ENCODE results near the gene OSTN. TPM values are rescaled to one million over a fixed set of nuclear protein-coding genes. Genes with fewer than 3 reads are reported as not detected.

OSTN gene
- total and polyA plus RNA-seq, 2 of the 13 experiments (the other 11 are each of a cell fraction or from before 2014, with no cell fraction given) = not detected

- no peak for FAIRE-seq
These were observed 11.0 kb downstream of the OSTN start for GRCh38 chr3:191210032-191210431.

DNA sequence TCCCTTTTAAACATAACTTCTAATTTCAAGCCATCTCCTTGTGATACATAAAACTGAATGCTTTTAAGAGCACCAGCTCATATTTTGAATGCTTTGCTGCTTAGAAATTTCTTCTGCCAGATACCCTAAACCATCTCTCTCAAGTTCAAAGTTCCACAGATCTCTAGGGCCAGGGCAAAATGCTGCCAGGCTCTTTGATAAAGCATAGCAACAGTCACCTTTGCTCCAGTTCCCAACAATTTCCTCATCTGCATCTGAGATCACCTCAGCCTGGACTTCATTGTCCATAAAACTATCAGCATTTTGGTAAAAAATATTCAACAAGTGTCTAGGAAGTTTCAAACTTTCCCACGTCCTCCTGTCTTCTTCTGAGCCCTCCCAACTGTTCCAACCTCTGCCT, 17.5 kb downstream of the OSTN start:
- no TSS peak for BruUV-seq (replicated peaks)
- no peak for ATAC-seq
- WGBS (ENCODE audit: low lambda C conversion rate) = 4% methylated on average over 1 of the region's 1 CpG
- no peak for DNase-seq (ENCODE audit: low spot score)
- in situ Hi-C loops (cut with HindIII; ENCODE audit: extremely low pct_ligation_motif_present, low pct_unique_long_range_greater_than_20kb) = no loop called here
- Histone ChIP-seq H3K27ac (ENCODE audit: extremely low read length, insufficient read depth, low read length) (no peak overlapping the region), H3K36me3 (replicated peaks in 1 of 2; ENCODE audit: control insufficient read depth in 1 of 2, insufficient read depth in 2 of 2, low read length in 2 of 2) (no peaks in the 10 kb centered on the region), H3K9me3 (ENCODE audit: low read length) (peaks cover 14% of the 10 kb centered on the region; the same call in 1 of the 2 replicates), H3K4me3 (replicated peaks in 1 of 3; ENCODE audit: insufficient read depth in 1 of 3, low read depth in 2 of 3, low read length in 3 of 3) (no peak overlapping the region), H3K79me2 (ENCODE audit: insufficient read depth, low read length) (no peaks in the 10 kb centered on the region), H3K9ac (ENCODE audit: insufficient read depth, low read depth, low read length) (no peak overlapping the region), H3K27me3 (ENCODE audit: control insufficient read depth in 1 of 2, insufficient read depth in 2 of 2, low read length in 2 of 2) (no peaks in the 10 kb centered on the region), H3K4me2 (ENCODE audit: low read depth, low read length) (no peak overlapping the region), H4K20me1 (ENCODE audit: insufficient read depth, low read length) (no peaks in the 10 kb centered on the region), H2AFZ (ENCODE audit: low read length) (no peak overlapping the region), H3K4me1 (ENCODE audit: insufficient read depth, low read length) (no peaks in the 10 kb centered on the region)
- ChIA-PET CTCF (ENCODE audit: low intra/inter-chr PET ratio, low total read pairs) (no interaction called here), POLR2A (no interaction called here)
- intact Hi-C loops (cut with micrococcal nuclease; ENCODE audit: unreplicated experiment) = no loop called here
- no peak for FAIRE-seq
- TF ChIP-seq ZNF691 (CRISPR knock-in tag; IDR thresholded peaks at IDR 0.05; ENCODE audit: borderline replicate concordance, low read depth) = no peak
- TF ChIP-seq, protein P1, sequence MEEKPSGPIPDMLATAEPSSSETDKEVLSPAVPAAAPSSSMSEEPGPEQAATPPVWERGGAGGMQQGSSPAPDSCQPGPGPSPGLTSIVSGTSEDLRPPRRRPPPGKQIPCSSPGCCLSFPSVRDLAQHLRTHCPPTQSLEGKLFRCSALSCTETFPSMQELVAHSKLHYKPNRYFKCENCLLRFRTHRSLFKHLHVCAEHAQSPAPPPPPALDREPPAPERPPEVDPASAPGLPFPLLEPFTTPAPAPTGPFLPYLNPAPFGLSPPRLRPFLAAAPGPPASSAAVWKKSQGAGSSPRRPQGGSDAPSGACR (CRISPR knock-in tag; IDR thresholded peaks at IDR 0.05) = no peak
- TF ChIP-seq KMT2A (CRISPR knock-in tag; IDR thresholded peaks at IDR 0.05) = no peak
- TF ChIP-seq NFE2L1 (CRISPR knock-in tag; IDR thresholded peaks at IDR 0.05; ENCODE audit: borderline replicate concordance) = no peak
- TF ChIP-seq RXRB (CRISPR knock-in tag; IDR thresholded peaks at IDR 0.05; ENCODE audit: borderline replicate concordance) = no peak
- no peak for TF ChIP-seq MLLT10 (CRISPR knock-in tag; IDR thresholded peaks at IDR 0.05)
- no peak for TF ChIP-seq ZNF580 (CRISPR knock-in tag; IDR thresholded peaks at IDR 0.05; ENCODE audit: borderline replicate concordance, low read depth)
- no peak for TF ChIP-seq DNMT1 (CRISPR knock-in tag; IDR thresholded peaks at IDR 0.05)
- TF ChIP-seq, protein P2, sequence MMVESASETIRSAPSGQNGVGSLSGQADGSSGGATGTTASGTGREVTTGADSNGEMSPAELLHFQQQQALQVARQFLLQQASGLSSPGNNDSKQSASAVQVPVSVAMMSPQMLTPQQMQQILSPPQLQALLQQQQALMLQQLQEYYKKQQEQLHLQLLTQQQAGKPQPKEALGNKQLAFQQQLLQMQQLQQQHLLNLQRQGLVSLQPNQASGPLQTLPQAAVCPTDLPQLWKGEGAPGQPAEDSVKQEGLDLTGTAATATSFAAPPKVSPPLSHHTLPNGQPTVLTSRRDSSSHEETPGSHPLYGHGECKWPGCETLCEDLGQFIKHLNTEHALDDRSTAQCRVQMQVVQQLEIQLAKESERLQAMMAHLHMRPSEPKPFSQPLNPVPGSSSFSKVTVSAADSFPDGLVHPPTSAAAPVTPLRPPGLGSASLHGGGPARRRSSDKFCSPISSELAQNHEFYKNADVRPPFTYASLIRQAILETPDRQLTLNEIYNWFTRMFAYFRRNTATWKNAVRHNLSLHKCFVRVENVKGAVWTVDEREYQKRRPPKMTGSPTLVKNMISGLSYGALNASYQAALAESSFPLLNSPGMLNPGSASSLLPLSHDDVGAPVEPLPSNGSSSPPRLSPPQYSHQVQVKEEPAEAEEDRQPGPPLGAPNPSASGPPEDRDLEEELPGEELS (CRISPR knock-in tag; IDR thresholded peaks at IDR 0.05) = no peak
- TF ChIP-seq SMC3 (IDR thresholded peaks at IDR 0.05; ENCODE audit: low read length) = no peak
- no peak for TF ChIP-seq KDM3A (CRISPR knock-in tag; IDR thresholded peaks at IDR 0.05; ENCODE audit: low read depth)
- TF ChIP-seq ETS1 (CRISPR knock-in tag; IDR thresholded peaks at IDR 0.05) = no peak

More at GRCh38 chr3:191210032-191210431, 11.0 kb downstream of the OSTN start:
- Histone ChIP-seq H3K27ac (ENCODE audit: extremely low read length, insufficient read depth, low read length) (no peak overlapping the region), H3K36me3 (replicated peaks in 1 of 2; ENCODE audit: control insufficient read depth in 1 of 2, insufficient read depth in 2 of 2, low read length in 2 of 2) (no peaks in the 10 kb centered on the region), H3K79me2 (ENCODE audit: insufficient read depth, low read length) (no peaks in the 10 kb centered on the region), H4K20me1 (ENCODE audit: insufficient read depth, low read length) (no peaks in the 10 kb centered on the region), H3K4me1 (ENCODE audit: insufficient read depth, low read length) (no peaks in the 10 kb centered on the region), H3K4me3 (replicated peaks in 1 of 3; ENCODE audit: insufficient read depth in 1 of 3, low read depth in 2 of 3, low read length in 3 of 3) (no peak overlapping the region), H3K27me3 (ENCODE audit: control insufficient read depth in 1 of 2, insufficient read depth in 2 of 2, low read length in 2 of 2) (no peaks in the 10 kb centered on the region), H2AFZ (ENCODE audit: low read length) (no peak overlapping the region), H3K9me3 (ENCODE audit: low read length) (no peaks in the 10 kb centered on the region), H3K9ac (ENCODE audit: insufficient read depth, low read depth, low read length) (no peak overlapping the region), H3K4me2 (ENCODE audit: low read depth, low read length) (no peak overlapping the region)
- no peak for DNase-seq (ENCODE audit: low spot score)
- POLR2A ChIA-PET = no interaction called here
- intact Hi-C loops (cut with micrococcal nuclease; ENCODE audit: unreplicated experiment) (no loop called here), in situ Hi-C loops (cut with HindIII; ENCODE audit: extremely low pct_ligation_motif_present, low pct_unique_long_range_greater_than_20kb) (no loop called here)
- BruUV-seq (replicated peaks) = no TSS peak
- no peak for ATAC-seq
- TF ChIP-seq CHD2 (IDR thresholded peaks at IDR 0.05; ENCODE audit: low read depth, low read length) (peak; percentile 63; the same call in 1 of the 2 replicates), ZMYM3 (CRISPR knock-in tag; IDR thresholded peaks at IDR 0.05) (no peak)
- CTCF ChIA-PET (ENCODE audit: low intra/inter-chr PET ratio, low total read pairs) = no interaction called here
- WGBS (ENCODE audit: low lambda C conversion rate) = 29% methylated on average over 10 of the region's 10 CpGs

All from HepG2 (cell line).